GM18526 (cell line): ENCODE results near the gene NONO.

ENCODE experiments used
- POLR2A ChIP-seq: IDR thresholded peaks from 3 replicates; pipeline ENCODE4 v1.6.1; 2011; ENCODE audit not compliant: insufficient read length; ENCODE audit errors: extremely low read depth

NONO gene

DNA sequence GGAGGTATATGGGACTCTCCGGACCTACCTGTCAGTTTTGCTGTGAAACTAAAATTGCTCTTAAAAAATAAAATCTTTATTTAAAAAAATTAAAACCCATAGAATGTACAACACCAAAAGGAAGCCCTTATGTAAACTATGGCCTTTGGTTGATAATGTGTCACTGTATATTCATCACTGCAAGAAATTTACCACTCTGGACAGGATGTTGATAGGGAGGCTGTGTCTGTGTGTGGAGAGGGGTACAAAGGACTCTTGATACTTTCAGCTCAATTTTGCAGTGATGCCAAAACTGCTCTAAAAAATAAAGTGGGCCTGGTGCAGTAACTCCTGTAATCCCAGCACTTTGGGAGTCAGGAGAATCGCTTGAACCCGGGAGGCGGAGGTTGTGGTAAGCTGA, 26.6 kb upstream of the NONO start:
- no peak for TF ChIP-seq POLR2A

DNA sequence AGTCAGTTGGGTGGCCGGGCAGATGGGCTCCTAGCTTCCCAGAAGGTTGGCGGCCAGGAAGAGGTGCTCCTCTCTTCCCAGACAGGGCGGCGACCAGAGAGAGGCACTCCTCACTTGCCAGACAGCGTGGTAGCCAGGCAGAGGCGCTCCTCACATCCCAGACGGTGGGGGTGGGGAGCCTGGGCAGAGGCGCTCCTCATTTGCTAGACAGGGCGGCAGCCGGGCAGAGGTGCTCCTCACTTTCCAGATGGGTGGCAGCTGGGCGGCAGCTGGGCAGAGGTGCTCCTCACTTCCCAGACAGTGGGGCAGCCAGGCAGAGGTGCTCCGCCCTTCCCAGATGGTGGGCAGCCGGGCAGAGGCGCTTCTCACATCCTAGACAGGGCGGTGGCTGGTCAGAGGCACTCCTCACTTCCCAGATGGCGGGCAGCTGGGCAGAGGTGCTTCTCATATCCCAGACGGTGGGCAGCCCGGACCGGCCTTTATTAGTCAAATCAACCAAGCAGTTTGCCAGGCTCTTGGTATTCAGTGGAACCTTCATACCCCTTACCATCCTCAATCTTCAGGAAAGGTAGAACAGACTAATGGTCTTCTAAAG, 13.5 kb upstream of the NONO start:
- TF ChIP-seq POLR2A, result no peak

DNA sequence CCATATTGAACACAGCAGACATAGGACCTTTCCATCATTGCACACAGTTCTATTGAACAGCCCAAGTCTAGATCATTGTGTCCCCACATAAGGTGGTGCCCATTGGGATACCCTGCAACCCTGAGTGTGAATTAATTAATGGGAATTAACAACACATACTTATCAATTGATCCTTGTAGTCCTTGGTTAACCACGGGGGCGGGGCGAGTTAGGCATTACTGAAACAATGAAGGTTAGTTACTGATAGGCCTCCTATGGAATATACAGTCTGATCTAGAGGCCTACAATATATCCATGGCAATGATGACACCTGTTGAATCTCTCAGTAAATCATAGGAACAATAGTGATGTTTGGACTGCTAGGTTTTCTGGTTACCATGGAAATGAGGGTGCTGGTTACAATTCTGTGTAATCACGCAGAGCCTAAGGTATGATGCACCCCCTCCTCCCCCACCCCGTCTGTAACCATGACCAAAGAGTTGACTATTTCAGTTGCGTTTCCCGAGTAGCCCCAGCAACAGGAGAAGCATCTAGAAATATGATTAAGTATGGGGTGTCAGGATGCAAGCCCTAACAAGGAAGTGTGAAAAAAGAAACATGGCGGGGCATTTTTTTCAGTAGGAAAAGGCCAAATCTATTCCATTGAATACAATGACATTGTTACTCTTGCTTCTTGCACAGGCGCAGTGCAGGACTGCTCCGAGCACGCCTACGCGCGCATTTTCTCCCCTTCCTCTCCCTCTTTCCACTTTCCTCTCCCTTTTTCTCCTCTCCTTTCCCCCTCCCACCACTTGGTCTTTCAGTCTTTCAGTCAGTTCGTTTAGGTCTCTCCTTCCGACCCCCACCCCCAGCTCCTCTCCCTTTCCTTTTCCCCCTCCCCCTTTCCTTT, 677 bp upstream of the NONO start:
- TF ChIP-seq POLR2A, result no peak

DNA sequence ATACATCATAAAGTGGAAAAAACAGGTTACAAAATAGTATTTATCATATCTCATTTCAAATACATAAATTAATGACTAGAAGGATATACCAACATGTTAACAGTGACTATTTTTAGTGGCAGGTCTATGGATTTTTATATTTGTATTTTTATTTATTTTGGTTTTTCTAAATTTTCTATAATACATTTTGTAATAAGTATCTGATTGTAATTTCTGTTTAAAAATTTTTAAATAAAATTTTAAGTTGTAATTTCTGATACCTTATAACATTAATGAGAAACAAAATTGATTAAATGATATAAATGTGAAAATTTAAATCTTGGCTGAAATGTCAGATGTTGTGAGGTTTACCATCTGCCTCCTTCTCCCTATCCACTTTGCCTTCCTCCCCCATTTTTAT, 2.5 kb downstream of the NONO start:
- TF ChIP-seq POLR2A, result no peak

DNA sequence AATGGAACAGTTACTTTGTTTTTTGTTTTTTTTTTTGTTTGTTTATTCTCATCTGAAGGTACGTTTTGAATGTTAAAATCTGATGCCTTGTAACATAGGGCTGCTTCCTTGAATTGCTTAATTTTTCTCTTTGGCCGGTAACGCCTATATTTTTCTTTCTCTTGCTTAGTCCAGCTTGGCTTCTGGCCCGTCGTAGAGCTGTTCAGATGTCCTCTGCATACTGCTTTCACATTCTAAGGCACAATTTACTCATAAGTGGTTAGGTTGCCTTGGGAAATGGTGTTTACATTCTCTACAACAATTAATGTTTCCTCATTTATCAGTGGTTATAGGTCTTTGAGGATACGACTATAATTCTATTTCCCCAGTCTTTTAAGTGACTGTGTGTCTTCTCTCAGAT, 7.9 kb downstream of the NONO start:
- TF ChIP-seq POLR2A, result no peak

DNA sequence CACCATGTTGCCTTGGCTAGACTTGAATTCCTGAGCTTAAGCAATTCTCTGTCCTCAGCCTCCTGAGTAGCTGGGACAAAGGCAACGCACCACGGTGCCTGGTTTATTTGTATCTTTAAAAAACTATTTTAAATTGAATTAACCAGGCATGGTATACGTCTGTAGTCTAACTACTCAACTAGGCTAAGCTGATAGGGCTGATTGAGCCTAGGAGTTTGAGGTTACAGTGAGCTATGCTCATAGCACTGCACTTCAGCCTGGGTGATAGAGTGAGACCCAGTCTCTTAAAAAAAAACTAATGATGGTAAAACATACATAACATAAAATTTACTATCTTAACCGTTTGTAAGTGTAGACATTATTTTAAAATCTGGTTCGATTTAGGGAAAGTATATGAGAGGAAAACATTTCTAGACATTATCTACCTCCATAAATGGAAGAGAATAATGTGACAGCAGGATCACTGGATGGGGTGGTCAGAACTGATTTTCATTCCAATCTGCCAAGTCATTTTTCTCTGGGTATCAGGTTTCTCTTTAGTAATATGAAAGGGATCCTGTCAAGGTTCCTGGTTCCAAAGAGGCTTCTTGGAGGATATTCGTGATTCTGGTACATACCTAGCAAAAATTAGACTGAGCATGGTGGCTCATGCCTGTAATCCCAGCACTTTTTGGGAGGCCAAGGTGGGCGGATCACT, 9.4 kb downstream of the NONO start:
- TF ChIP-seq POLR2A, result no peak

DNA sequence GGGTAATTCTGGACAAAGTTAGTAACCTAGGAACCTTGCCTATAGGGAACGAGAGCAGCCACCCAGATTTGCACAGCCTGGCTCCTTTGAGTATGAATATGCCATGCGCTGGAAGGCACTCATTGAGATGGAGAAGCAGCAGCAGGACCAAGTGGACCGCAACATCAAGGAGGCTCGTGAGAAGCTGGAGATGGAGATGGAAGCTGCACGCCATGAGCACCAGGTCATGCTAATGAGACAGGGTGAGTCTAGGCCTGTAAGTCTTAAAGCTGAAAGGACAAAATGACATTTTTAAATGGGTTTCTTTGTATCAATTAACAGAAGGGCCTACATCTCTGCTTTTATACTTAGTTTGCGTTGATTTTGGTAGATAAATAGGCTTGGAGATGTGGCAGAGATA, 13.4 kb downstream of the NONO start:
- TF ChIP-seq POLR2A, result no peak

DNA sequence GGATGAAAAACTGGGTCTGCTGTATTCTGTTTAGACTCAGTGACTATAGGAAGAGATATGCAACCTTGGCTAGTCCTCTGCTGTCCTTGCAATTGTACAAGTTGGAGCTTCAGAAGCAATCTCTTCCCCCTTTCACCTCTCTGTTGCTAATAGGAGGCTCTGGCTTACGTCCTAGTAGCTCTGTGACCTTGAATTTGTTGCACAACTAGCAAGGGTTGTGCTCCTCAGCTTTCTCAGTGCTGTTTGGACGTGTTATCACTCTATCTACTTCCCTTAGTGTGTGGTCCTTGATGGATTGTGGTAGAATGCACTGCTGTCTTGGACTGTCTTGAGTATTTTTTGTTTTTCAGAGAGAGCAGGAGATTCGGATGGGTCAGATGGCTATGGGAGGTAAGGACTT, 14.7 kb downstream of the NONO start:
- TF ChIP-seq POLR2A, result no peak

DNA sequence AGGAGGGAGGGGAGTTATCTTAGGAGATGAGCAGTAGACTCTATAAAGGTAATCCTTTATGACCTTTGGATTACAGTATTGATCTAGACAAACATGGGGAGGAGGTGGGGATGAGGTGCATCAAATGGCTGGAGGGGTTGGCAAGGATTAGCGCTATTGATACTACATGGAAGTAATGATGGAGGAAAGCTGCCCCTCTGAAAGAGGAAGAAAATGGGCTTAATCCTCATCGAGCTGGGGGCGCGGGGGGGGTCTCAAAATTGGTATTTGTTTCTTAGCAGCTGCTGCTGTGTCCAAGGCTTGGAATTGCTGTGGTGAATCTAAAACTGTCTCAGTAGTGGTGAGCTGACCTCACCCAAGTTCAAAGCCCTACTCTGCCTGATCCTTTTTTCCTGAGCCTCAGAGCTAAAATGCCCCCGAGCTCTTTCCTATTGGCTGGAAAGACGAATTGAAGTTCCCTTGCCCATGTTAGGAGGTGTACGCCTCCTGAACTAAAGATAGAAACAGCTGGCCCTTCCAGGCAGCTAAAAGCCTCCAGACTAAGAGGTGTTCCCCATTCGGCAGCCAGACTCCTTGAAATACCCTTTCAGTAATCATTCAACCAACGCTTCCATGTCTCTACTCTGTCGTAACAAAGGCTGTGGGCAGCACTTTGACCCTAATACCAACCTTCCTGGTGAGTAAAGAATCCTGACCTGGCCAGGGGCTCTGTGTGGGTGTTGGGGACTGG, 17.9 kb downstream of the NONO start, which contains the start of gene ITGB1BP2:
Gene ITGB1BP2, plus strand, starts transcription at position 556 of the 730 bp plus-strand sequence. Its CDS starts 57 bp downstream, at position 613.
- TF ChIP-seq POLR2A, result no peak

DNA sequence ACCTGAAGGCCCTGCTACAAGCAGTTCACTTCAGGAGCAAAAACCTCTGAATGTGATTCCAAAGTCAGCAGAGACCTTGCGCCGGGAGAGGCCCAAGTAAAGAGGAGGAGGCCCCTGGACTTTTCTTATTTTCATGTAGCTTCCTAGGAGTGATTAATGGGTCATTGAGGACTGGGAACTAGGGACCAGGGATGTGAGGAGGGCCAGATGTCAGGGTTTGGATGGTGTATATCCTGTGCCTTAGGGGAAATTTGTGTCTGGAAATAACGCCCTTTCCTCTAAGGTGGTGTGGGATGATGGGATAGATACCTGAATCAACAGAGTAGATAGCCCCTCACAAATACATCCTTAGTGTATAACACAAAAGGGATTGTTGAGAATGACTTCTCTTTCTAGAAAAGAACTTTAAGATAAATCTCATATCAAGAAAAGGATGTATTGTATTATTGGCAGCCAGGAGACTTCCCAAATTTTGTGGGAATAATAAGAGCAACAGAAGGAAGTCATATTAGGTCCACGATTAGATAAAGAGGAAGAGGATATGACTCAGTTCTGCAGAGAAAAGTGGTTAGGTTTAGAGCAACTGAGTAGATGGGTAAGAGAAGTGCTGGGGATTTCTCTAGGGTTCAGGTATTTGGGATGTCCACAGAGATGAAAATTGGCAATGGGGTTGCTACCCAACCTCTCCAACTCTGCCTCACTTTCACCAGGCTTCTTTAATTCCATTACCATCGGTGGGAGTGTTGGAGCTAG, 19.2 kb downstream of the NONO start:
- TF ChIP-seq POLR2A, result no peak

DNA sequence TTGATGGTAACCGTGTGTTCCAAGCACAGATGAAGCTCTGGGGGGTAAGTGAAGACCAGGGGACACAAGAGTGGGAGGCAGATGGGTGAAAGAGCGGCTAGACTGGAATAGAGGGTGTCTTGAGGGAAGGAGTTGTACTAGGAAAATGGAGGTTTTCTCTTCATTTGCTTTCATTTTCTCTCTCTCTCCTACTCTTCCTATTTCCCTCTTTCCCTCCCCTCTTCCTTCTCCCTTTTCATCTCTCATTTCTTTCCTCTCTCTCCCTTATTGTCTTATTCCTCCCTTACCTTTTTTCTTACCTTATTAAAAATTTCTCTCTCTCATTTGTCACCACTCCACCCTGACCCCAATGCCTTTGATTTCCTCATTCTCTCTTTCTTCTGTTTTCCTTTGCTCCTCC, 21.1 kb downstream of the NONO start:
- TF ChIP-seq POLR2A, result no peak

DNA sequence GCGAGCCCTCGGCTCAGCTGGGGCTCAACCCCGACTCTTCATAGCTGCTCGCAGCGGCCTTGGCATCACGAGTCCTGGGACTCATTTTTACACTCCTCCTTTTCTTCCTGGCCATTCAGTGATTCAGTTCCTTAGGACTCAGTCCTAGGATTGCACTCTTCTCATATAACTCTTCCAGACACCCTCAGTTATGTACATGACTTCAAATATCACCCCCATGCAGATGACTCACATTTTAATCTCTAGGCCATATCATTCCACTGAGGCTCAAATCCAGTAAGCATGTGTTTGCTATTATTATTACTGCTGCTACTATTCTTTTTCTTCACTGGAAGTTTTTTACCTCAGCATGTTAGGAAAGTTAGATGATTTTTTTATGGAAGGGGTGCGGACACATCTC, 32.5 kb downstream of the NONO start:
- no peak for TF ChIP-seq POLR2A

DNA sequence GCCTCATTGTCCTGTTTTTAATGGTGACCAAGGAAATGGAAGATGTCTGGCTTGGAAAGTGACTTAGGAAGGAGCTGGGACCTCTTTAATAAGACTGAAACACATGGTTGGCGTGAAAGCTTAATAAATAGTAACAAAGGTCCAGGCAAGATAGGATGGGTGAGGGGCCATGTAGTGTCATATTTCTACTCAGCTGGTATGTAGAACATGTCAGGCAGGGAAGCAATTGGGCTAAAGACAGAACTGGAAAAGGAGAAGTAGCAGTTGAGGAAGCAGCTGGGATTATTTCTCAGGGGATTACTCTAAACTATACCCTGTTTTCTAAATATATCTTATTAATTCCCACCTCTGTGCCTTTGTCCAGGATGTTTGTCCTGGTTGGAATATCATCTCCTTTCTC, 36.7 kb downstream of the NONO start:
- no peak for TF ChIP-seq POLR2A

DNA sequence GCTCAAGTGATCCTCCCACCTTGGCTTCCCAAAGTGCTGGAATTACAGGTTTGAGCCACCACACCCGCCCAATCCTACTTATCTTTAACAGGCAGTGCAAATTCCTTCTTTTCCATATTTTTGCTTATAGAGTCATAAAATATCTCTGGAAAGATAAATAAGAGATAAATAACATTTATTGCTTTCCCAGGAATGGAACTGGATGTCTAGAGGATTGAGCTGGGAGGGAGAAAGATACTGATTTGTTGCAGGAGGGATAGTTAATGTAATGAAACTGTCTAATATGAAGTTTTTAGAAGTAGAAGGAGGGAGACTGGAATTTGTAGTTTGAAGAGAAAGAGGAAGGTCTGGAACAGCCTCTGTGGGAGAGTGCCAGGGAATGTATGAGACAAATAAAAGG, 38.3 kb downstream of the NONO start:
- no peak for TF ChIP-seq POLR2A

DNA sequence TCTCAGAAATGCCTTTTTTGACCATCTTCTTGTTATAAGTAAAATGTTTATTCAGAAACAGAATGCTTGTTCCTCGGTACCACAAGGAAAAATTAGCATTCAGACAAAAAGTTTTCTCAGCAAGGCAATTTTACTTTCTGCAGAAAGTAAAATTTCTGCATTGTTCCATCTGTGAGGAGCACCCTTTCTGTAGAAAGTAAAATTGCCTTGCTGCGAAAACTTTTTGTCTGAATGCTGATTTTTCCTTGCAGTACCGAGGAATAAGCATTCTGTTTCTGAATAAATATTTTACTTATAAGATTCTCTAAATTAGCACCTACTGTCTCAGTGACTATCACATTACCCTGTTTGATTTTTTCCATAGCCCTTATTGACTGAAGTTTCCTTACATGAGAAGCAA, 43.0 kb downstream of the NONO start:
- TF ChIP-seq POLR2A, result no peak
